ENCODE data around the gene S100A1.

The S100A1 gene

DNA sequence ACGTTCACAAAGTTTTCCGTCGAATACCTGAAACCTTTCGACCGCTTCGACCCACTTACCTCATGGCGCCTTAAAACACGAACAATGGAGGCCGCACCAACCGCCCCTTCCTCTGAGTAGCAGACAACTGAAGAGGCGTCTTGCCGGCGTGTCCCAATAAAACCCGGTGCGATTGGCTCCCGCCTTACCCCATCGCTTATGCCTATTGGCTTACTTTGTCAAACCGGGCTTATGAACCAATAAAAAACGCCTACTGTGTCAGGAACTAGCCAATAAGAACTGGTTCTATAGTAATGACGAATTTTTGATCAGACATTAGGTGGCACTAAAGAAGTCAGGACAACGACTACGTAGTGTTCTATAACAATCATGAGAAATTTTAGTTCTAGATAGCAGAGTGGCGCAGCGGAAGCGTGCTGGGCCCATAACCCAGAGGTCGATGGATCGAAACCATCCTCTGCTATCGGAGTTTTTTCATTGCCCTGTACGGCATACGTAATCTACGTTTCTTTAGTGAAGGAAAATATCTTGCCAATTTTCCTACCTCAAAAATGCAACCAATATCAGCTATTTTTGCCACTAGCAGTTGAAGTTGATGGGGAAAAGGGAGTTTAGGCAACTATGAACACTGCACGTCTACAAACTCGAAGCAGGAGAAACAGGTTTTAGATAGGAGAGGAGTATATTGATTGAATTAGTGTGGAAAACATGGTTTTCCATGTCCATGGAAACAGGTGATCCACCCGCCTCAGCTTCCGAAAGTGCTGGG is 42.8 kb downstream of the S100A1 start, which contains the start of gene ILF2:
Gene ILF2, minus strand, starts transcription at position 135 of the 769 bp plus-strand sequence. Its CDS starts 71 bp downstream, at position 64.
- H3K4me3 ChIP-seq (ENCODE audit: low read length) = peak within 1 kb of the TSS; percentile 100
- peak; percentile 100 for DNase-seq (ENCODE audit: low read depth, low spot score)

DNA sequence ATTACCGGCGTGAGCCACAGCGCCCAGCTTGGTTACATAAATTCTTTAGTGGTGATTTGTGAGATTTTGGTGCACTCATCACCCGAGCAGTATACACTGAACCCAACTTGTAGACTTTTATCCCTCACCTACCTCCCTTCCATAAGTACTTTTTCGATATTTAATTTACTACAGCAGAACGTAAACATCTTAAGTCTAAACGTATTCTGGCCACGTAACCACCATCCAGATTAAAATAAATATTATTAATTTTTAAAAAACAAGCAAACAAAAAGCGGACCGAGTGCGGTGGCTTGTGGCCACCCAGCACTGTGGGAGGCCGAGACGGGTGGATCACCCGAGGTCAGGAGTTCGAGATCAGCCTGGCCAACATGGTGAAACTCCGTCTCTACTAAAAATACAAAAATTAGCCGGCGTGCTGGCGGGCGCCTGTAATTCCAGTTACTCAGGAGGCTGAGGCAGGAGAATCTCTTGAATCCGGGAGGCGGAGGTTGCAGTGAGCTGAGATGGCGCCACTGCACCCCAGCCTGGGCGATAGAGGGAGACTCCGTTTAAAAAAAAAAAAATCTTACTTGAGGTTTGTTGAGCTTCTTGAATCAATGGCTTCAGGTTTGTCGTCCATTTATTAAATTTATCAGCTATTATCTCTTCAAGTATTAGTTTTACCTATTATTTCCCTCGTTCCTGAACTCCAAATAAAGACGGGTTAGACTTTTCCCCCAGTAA is 43.6 kb downstream of the S100A1 start:
- peak overlapping the region; percentile 77 for H3K4me3 ChIP-seq (ENCODE audit: low read length)
- DNase-seq (ENCODE audit: low read depth, low spot score) = peak; percentile 41

DNA sequence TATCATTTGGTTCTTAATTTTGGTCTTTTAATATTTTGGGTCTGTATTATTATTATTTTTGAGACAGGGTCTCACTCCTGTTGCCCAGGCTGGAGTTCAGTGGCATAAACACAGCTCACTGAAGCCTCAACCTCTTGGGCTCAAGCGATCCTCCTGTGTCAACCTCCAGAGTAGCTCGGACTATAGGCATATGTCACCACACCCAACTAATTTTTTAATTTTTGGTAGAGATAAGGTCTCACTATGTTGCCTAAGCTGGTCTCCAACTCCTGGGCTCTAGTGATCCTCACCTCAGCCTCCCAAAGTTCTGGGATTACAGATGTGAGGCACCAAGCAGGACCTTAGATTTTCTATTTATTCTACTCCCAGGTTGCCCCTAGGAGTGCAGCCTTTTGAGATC is 45.3 kb downstream of the S100A1 start:
- DNase-seq (ENCODE audit: low read depth, low spot score) = no peak
- no peak overlapping the region for H3K4me3 ChIP-seq (ENCODE audit: low read length)

DNA sequence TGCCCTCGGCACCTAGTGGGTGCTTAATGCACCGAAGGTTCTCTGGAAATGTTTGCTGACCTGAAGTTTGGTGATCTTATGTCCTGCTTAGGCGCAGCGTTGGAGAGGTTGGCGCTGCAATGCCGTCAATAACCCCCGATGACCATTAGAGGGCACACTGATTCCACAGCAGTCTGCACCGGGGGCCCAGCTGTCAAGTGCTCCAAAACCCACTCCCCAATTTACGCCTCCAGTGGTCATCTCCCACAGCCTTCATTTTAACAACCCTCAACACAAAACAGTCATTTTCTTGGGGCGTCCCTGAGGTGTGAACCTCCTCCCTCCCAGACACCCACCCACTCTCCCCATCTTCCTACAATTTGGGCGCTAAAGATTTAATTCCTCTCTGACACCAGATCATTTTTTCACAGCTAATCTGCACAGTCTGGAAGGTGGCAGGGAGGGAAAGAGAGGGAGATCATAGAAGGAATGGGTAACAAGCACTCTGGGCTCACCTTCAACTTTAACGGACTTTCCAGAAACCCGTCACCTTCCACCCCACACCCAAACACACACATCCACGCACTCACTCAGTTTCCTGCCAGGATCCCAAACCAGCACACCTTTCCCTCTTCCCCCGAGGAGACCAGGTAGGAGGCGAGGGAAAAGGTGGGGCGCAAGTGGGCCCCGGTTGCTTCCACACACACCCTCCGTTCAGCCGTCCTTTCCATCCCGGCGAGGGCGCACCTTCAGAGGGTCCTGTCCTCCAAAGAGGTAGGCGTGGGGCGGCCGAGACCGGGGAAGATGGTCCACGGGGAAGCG is 49.7 kb downstream of the S100A1 start:
- no peak for DNase-seq (ENCODE audit: low read depth, low spot score)
- no peak overlapping the region for H3K4me3 ChIP-seq (ENCODE audit: low read length)

DNA sequence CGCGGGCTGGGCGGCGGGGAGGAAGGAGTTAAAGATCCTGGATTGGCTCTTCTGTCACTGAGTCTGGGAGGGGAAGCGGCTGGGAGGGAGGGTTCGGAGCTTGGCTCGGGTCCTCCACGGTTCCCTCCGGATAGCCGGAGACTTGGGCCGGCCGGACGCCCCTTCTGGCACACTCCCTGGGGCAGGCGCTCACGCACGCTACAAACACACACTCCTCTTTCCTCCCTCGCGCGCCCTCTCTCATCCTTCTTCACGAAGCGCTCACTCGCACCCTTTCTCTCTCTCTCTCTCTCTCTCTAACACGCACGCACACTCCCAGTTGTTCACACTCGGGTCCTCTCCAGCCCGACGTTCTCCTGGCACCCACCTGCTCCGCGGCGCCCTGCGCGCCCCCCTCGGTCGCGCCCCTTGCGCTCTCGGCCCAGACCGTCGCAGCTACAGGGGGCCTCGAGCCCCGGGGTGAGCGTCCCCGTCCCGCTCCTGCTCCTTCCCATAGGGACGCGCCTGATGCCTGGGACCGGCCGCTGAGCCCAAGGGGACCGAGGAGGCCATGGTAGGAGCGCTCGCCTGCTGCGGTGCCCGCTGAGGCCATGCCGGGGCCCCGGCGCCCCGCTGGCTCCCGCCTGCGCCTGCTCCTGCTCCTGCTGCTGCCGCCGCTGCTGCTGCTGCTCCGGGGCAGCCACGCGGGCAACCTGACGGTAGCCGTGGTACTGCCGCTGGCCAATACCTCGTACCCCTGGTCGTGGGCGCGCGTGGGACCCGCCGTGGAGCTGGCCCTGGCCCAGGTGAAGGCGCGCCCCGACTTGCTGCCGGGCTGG is 50.5 kb downstream of the S100A1 start, which contains the start of gene NPR1:
Gene NPR1, plus strand, starts transcription at position 170 of the 818 bp plus-strand sequence. Its CDS starts 421 bp downstream, at position 591.
- DNase-seq (ENCODE audit: low read depth, low spot score) = no peak
- H3K4me3 ChIP-seq (ENCODE audit: low read length) = no peak within 1 kb of the TSS

DNA sequence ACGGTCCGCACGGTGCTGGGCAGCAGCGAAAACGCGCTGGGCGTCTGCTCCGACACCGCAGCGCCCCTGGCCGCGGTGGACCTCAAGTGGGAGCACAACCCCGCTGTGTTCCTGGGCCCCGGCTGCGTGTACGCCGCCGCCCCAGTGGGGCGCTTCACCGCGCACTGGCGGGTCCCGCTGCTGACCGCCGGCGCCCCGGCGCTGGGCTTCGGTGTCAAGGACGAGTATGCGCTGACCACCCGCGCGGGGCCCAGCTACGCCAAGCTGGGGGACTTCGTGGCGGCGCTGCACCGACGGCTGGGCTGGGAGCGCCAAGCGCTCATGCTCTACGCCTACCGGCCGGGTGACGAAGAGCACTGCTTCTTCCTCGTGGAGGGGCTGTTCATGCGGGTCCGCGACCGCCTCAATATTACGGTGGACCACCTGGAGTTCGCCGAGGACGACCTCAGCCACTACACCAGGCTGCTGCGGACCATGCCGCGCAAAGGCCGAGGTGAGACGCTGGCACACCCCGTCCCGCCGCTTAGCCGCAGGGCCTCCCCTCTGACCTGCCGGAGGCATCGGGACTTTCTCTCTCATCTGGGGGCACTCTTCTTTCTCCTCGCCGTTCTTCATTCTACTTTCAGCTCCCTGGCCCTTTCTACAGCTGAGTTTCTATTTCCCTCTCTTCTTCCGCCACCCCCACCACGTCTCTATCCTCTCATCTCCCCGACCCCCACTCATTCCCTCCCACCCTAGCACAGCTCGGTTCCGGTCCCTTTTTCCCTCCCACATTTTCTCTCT is 51.3 kb downstream of the S100A1 start:
- no peak overlapping the region for H3K4me3 ChIP-seq (ENCODE audit: low read length)
- DNase-seq (ENCODE audit: low read depth, low spot score) = no peak

DNA sequence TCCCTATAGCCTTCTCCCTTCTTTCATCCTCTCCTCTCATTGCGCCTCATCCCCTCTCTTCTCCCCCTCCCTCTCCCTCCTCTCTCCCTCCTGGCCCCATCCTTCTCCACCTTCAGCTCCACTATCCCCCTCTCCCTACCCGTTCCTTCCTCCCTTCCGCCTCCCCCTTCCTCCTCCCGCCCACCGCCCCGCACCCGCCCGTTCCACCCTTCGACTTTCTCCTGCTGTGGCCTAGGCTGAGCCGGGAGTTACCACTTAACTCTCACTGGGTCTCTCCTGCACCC is 51.8 kb downstream of the S100A1 start:
- no peak for DNase-seq (ENCODE audit: low read depth, low spot score)
- no peak overlapping the region for H3K4me3 ChIP-seq (ENCODE audit: low read length)

Data from Jurkat, Clone E6-1 (cell line).